GM13976 (cell line): ENCODE measurements around the gene UPP2.

ENCODE experiments used
- DNase-seq: peaks from one replicate; pipeline ENCODE4 v3.0.0; 2012; ENCODE audit warnings: low spot score
- in situ Hi-C: fragments of 300-500 bp; cut with MboI; formaldehyde crosslinking; loops from one replicate; pipeline ENCODE4 v1.12.0; 2022; ENCODE audit warnings: low sequenced_read_pairs, mixed read lengths, inconsistent platforms; ENCODE audit not compliant: unreplicated experiment
- TF ChIP-seq, protein P1 (sequence below): IDR thresholded peaks from 2 replicates; pipeline ENCODE4 v1.5.1; 2012; ENCODE audit warnings: borderline replicate concordance, mild to moderate bottlenecking; ENCODE audit not compliant: insufficient read depth; ENCODE audit errors: extremely low read depth, missing control alignments, control extremely low read depth

Gene UPP2

DNA sequence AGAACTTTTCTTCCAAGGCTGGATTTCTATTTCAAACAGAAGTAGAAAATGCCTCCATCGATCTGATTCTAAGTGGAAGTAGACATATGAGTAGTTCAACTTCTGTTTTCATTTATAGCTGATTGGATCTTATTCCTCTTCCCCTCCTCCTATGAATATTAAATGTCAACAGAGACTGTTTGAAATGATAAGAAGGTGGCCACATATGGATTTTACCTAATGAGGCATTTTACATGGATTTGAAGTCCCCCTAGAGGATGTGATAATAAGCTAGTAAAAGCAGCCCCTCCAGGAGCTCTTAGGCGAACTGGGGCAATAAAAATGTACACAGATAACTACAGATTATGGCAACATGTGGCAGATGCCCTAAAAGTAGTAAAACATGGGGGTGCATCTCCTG is 71.0 kb downstream of the UPP2 start:
- TF ChIP-seq, protein P1, sequence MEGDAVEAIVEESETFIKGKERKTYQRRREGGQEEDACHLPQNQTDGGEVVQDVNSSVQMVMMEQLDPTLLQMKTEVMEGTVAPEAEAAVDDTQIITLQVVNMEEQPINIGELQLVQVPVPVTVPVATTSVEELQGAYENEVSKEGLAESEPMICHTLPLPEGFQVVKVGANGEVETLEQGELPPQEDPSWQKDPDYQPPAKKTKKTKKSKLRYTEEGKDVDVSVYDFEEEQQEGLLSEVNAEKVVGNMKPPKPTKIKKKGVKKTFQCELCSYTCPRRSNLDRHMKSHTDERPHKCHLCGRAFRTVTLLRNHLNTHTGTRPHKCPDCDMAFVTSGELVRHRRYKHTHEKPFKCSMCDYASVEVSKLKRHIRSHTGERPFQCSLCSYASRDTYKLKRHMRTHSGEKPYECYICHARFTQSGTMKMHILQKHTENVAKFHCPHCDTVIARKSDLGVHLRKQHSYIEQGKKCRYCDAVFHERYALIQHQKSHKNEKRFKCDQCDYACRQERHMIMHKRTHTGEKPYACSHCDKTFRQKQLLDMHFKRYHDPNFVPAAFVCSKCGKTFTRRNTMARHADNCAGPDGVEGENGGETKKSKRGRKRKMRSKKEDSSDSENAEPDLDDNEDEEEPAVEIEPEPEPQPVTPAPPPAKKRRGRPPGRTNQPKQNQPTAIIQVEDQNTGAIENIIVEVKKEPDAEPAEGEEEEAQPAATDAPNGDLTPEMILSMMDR: no peak
- in situ Hi-C loops: loop anchor here (10.0 kb wide), 1 partner anchor 572 kb away; no protein-coding TSS in a partner anchor
- no peak for DNase-seq

DNA sequence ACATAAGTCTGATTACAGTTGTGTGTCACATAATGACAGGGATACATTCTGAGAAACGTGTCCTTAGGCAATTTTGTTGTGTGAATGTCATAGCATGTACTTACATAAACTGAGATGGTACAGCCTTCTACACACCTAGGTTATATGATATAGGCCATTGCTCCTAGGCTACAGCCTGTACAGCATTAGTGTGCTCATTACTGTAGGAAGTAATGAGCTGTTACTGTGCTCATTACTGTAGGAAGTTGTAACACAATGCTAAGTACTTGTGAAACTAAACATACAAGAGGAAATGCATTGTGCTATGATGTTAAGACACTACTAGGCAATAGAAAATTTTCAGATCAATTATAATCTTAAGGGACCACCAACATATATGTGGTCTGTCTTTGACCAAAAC is 72.8 kb downstream of the UPP2 start:
- in situ Hi-C loops: loop anchor here (10.0 kb wide), 1 partner anchor 570 kb away; no protein-coding TSS in a partner anchor
- TF ChIP-seq, protein P1: no peak

DNA sequence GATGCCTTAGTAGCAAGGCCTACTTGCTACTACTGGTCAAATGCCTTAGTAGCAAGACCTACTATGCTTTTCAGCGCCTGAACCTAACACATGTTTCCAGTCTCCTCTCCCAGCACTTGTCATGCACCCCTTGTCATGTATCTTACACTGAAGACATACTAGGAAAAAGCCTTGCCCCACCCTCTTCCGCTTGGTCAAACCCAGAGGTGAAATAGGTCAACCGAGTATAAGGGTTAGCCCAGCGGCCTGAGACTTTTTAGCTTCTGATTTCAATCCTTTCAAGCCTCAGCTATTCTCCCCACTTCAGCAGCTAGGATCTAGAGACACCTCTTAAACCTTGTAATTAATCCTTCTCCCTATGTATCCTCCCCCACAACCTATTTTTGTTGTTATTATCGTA is 73.3 kb downstream of the UPP2 start:
- in situ Hi-C loops: loop anchor here (10.0 kb wide), 1 partner anchor 570 kb away; no protein-coding TSS in a partner anchor
- DNase-seq: no peak
- TF ChIP-seq, protein P1: no peak

More for the DNA sequence above, 72.8 kb downstream of the UPP2 start:
- DNase-seq: no peak

DNA sequence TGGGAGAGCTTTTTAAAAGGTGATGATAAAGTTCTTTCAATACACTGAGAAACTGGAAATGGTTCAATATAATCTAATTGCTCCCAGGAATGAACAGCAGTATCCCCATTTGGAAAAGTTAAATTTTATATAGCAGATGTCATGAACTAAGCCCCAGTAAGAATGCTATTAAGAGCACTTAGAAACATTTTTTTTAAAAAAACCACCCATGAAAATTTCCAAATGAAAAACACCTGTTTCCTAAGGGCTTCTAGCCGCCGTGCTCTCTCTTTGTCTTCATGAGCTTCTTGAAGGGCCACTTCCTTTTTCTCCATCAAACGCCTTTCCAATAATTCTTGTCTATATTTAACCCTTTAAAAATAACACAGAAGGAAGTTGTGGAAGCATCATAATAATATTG is 77.0 kb downstream of the UPP2 start:
- TF ChIP-seq, protein P1: no peak
- in situ Hi-C loops: loop anchor here (10.0 kb wide), 1 partner anchor 566 kb away; no protein-coding TSS in a partner anchor
- DNase-seq: no peak

DNA sequence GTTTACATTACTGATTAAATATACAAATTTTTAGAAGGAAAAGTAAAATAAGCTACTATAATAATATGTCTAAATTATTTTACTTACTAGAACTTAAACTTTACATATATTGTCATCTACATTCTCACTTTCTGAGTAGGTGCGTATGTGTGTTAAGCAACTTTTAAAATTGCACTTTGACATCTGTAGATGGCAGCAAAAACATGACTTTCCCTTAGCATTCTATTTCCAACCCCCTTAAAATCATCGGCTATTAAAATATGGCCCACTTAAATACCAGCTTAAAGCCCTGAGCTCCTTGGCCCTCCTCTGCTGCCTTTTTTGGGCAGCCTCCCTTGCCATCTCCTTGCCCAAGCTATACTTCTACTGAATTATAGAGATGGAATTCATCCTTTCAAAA is 78.0 kb downstream of the UPP2 start:
- TF ChIP-seq, protein P1: no peak
- in situ Hi-C loops: loop anchor here (10.0 kb wide), 1 partner anchor 565 kb away; no protein-coding TSS in a partner anchor
- DNase-seq: no peak

DNA sequence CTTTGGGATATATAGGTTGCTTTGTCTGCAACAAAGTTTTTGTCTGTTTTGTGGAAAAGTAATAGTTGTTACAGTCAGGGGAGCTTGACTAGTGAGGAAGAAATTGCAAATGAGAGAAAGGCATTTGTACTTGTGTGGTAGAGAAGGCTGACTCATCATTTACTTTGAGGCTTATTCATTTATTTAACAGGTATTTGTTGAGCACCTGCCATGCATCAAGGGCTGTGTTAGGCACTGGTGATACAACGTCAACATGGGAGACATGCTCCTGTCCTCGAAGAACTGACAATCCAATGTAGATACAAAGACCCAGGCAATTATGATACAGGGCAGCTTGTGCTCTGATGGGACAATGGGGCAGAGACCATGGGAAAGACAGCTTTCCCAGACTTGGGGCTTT is 79.5 kb downstream of the UPP2 start:
- TF ChIP-seq, protein P1: no peak
- DNase-seq: no peak
- in situ Hi-C loops: no loop called here
